ENCODE results near the gene HOXA4.

The HOXA4 gene

DNA sequence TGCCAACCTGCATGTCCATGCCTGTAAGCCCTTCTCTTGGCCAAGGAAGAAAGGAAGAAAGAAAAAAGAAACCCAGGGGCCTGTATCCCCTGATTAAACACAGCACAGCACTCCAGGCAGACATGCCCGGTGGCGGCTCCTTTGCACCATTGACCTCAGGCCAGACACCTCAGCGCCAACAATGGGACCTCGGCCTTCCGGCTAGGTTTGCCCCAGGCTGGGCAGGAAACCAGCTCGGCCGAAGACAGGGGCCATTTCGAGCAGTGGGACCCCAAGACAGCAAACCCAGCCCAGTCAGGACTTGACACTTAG is 40.7 kb upstream of the HOXA4 start:
- Histone ChIP-seq H3K27me3 (ENCODE audit: control insufficient read depth in 3 of 3, insufficient read depth in 3 of 3, low read depth in 1 of 3, low read length in 3 of 3) (peaks cover 84 to 99% (median 94%) of the 10 kb centered on the region in 3 experiments), H2AK5ac (ENCODE audit: low read depth, low read length) (no peak overlapping the region), H2BK5ac (ENCODE audit: low read length) (no peak overlapping the region), H2BK15ac (ENCODE audit: low read length) (no peak overlapping the region), H4K91ac (ENCODE audit: low read depth, low read length, poor library complexity) (no peak overlapping the region), H3K18ac (ENCODE audit: low read length) (no peak overlapping the region), H3K9ac (ENCODE audit: low read depth, low read length, poor library complexity) (no peak overlapping the region), H3K27ac (replicated peaks; ENCODE audit: low read length) (no peak overlapping the region), H3K4me1 (ENCODE audit: control insufficient read depth in 2 of 2, insufficient read depth in 1 of 2, low read depth in 1 of 2, low read length in 2 of 2) (no peaks in the 10 kb centered on the region), H4K8ac (ENCODE audit: low read depth, low read length) (no peak overlapping the region), H3K14ac (ENCODE audit: low read length) (no peak overlapping the region), H2BK120ac (ENCODE audit: low read depth, low read length) (no peak overlapping the region), H2AFZ (ENCODE audit: low read length) (no peak overlapping the region), H3K4me3 (ENCODE audit: low read length in 2 of 2) (no peak overlapping the region), H3K4ac (ENCODE audit: low read length) (no peak overlapping the region), H3K9me3 (replicated peaks in 1 of 2; ENCODE audit: control insufficient read depth in 2 of 2, insufficient read depth in 1 of 2, low read depth in 1 of 2, low read length in 2 of 2) (peaks cover 0 to 14% of the 10 kb centered on the region in 2 donors), H3K36me3 (replicated peaks in 1 of 2; ENCODE audit: control insufficient read depth in 2 of 2, insufficient read depth in 2 of 2, low read length in 2 of 2) (no peaks in the 10 kb centered on the region), H3K79me1 (ENCODE audit: low read depth, low read length) (no peaks in the 10 kb centered on the region), H3K23ac (ENCODE audit: low read depth, low read length, poor library complexity) (no peak overlapping the region), H3K4me2 (ENCODE audit: insufficient read depth, low read length, poor library complexity, severe bottlenecking) (no peak overlapping the region), H2BK12ac (ENCODE audit: low read length) (no peak overlapping the region)
- no peak for DNase-seq (ENCODE audit: low spot score)
- no CpG with 5 or more reads among the region's 8 CpGs for WGBS, 2 donors (ENCODE audit: extremely low coverage in 2 of 2, insufficient read length in 2 of 2, insufficient replicate concordance in 1 of 2)

DNA sequence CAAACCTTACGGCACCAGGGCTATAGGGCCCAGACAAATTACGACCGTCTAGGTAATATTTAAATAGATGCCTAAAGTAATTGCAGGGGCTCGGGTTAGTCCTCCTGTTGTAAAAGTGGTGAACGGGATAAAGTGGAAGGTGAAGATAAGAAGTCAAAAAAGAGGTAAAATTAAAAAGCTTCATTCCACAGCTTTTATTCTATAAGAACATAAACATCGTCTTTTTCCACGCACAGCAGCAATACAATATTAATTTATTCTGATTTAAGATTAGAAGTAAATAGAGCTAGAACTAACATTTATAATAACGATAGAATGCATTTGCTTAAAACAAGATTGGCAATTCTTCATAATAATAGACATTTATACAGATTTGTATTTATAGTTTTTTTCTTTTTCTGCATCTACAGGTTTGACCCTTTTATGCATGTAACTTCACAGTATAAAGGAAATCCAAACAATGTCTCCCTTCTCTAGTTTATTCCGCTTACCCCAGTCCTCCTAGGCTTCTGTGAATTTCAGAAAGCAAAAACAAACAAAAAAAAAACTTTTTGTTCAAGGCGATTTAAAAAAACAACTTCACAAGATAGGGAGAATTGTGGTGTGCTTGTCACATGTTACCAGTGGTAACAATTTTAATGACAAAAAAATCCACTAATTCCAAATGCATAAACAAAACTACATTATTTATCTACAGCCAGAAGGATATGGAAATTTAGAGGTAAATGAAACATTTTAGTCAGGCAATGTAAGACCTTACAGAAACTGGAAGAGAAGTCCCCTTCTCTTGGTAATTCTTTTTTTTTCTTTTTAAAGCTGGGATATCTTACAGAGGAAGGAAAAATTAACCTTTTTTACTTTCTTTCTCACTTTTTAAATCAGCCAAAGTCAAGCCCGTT is 40.1 kb upstream of the HOXA4 start:
- Histone ChIP-seq H3K18ac (ENCODE audit: low read length) (no peak overlapping the region), H3K4me2 (ENCODE audit: insufficient read depth, low read length, poor library complexity, severe bottlenecking) (no peak overlapping the region), H3K9ac (ENCODE audit: low read depth, low read length, poor library complexity) (no peak overlapping the region), H3K4ac (ENCODE audit: low read length) (no peak overlapping the region), H2BK120ac (ENCODE audit: low read depth, low read length) (no peak overlapping the region), H3K36me3 (replicated peaks in 1 of 2; ENCODE audit: control insufficient read depth in 2 of 2, insufficient read depth in 2 of 2, low read length in 2 of 2) (no peaks in the 10 kb centered on the region), H3K14ac (ENCODE audit: low read length) (no peak overlapping the region), H4K91ac (ENCODE audit: low read depth, low read length, poor library complexity) (no peak overlapping the region), H2BK12ac (ENCODE audit: low read length) (no peak overlapping the region), H2BK5ac (ENCODE audit: low read length) (no peak overlapping the region), H2BK15ac (ENCODE audit: low read length) (no peak overlapping the region), H3K4me3 (ENCODE audit: low read length in 2 of 2) (no peak overlapping the region), H3K9me3 (replicated peaks in 1 of 2; ENCODE audit: control insufficient read depth in 2 of 2, insufficient read depth in 1 of 2, low read depth in 1 of 2, low read length in 2 of 2) (peaks cover 0 to 18% of the 10 kb centered on the region in 2 donors), H2AK5ac (ENCODE audit: low read depth, low read length) (no peak overlapping the region), H3K4me1 (ENCODE audit: control insufficient read depth in 2 of 2, insufficient read depth in 1 of 2, low read depth in 1 of 2, low read length in 2 of 2) (no peaks in the 10 kb centered on the region), H3K27me3 (ENCODE audit: control insufficient read depth in 3 of 3, insufficient read depth in 3 of 3, low read depth in 1 of 3, low read length in 3 of 3) (peaks cover 86 to 99% (median 94%) of the 10 kb centered on the region in 3 experiments), H4K8ac (ENCODE audit: low read depth, low read length) (no peak overlapping the region), H2AFZ (ENCODE audit: low read length) (no peak overlapping the region), H3K79me1 (ENCODE audit: low read depth, low read length) (no peaks in the 10 kb centered on the region), H3K27ac (replicated peaks; ENCODE audit: low read length) (no peak overlapping the region), H3K23ac (ENCODE audit: low read depth, low read length, poor library complexity) (no peak overlapping the region)
- no CpG with 5 or more reads among the region's 11 CpGs for WGBS, 2 donors (ENCODE audit: extremely low coverage in 2 of 2, insufficient read length in 2 of 2, insufficient replicate concordance in 1 of 2)
- no peak for DNase-seq (ENCODE audit: low spot score)

DNA sequence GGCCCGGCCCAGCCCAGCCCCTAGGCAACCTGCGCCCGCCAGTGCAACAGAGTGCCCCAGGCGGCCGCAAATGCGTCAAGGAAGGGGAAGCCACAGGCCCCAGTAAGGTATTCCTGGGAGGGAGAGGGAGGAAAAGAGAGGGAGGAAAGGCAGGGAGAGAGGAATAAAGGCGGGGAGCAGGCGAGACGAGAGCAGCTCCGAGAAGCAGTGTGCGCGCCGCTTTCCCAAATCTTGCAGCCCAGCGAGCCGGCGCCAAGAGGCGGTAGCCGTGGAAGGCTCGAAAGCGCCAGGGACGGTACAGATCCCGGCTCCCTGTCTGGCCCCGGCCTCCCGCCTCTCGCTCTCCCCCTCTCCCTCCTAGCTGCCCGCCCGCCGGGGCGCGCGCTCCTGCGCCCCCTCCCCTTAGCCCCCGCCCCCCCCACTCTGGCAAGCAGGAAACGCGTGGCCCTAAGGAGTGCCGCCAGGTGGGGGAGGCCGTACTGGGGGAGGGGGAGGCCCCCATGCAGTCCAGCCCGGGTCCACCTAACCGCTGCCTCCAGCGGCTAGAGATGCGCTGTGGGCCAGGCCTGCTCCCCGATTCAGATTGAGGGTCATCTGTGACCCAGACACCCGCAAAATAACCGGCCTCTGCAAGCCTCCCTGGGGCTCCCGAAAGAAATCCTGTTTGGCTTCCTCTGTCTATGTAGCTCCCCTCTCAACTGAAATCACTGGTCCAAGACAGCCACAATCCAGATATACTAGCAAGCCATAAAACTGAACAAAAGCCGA is 39.3 kb upstream of the HOXA4 start:
- no peak overlapping the region for H3K9ac ChIP-seq (ENCODE audit: low read depth, low read length, poor library complexity)
- peak overlapping the region; percentile 76 for H2AFZ ChIP-seq (ENCODE audit: low read length)
- H3K79me1 ChIP-seq (ENCODE audit: low read depth, low read length): no peaks in the 10 kb centered on the region
- peaks cover 87 to 99% (median 94%) of the 10 kb centered on the region in 3 experiments for H3K27me3 ChIP-seq (ENCODE audit: control insufficient read depth in 3 of 3, insufficient read depth in 3 of 3, low read depth in 1 of 3, low read length in 3 of 3)
- DNase-seq (ENCODE audit: low spot score): no peak
- no peak overlapping the region for H4K91ac ChIP-seq (ENCODE audit: low read depth, low read length, poor library complexity)
- no peak overlapping the region for H3K4me3 ChIP-seq (ENCODE audit: low read length in 2 of 2)
- peak overlapping the region; percentile 11 for H3K4me2 ChIP-seq (ENCODE audit: insufficient read depth, low read length, poor library complexity, severe bottlenecking)
- H3K36me3 ChIP-seq (replicated peaks in 1 of 2; ENCODE audit: control insufficient read depth in 2 of 2, insufficient read depth in 2 of 2, low read length in 2 of 2): no peaks in the 10 kb centered on the region
- H3K14ac ChIP-seq (ENCODE audit: low read length): peak overlapping the region; percentile 82
- no peak overlapping the region for H2BK5ac ChIP-seq (ENCODE audit: low read length)
- no peak overlapping the region for H2AK5ac ChIP-seq (ENCODE audit: low read depth, low read length)
- no peak overlapping the region for H3K4ac ChIP-seq (ENCODE audit: low read length)
- H3K9me3 ChIP-seq (replicated peaks in 1 of 2; ENCODE audit: control insufficient read depth in 2 of 2, insufficient read depth in 1 of 2, low read depth in 1 of 2, low read length in 2 of 2): peaks cover 0 to 24% of the 10 kb centered on the region in 2 donors
- H4K8ac ChIP-seq (ENCODE audit: low read depth, low read length): no peak overlapping the region
- H3K23ac ChIP-seq (ENCODE audit: low read depth, low read length, poor library complexity): no peak overlapping the region
- no peak overlapping the region for H3K18ac ChIP-seq (ENCODE audit: low read length)
- H3K27ac ChIP-seq (replicated peaks; ENCODE audit: low read length): no peak overlapping the region
- no peak overlapping the region for H2BK120ac ChIP-seq (ENCODE audit: low read depth, low read length)
- no CpG with 5 or more reads among the region's 46 CpGs for WGBS, 2 donors (ENCODE audit: extremely low coverage in 2 of 2, insufficient read length in 2 of 2, insufficient replicate concordance in 1 of 2)
- H2BK12ac ChIP-seq (ENCODE audit: low read length): no peak overlapping the region
- no peaks in the 10 kb centered on the region for H3K4me1 ChIP-seq (ENCODE audit: control insufficient read depth in 2 of 2, insufficient read depth in 1 of 2, low read depth in 1 of 2, low read length in 2 of 2)
- H2BK15ac ChIP-seq (ENCODE audit: low read length): no peak overlapping the region

All from neuronal stem cell (in vitro differentiated cells).